ENCODE measurements around the gene PXN. TPM values are rescaled to one million over a fixed set of nuclear protein-coding genes. Genes with fewer than 3 reads are reported as not detected.
"Not testable (repeated sequence)": the region's sequence is repeated elsewhere in the genome, so short reads cannot be mapped to it uniquely, and the experiment has no call there.

PXN gene
- total RNA-seq, 4 donors from 2014 or later = 36.3 to 54.0 (median 49.8) TPM

GRCh38 chr12:120247183-120247582, 18.3 kb downstream of the PXN start:
- WGBS, 2 donors = 47 to 64% methylated on average over 3 of the region's 3 CpGs
- no peak overlapping the region for H3K4me3 ChIP-seq (ENCODE audit: low read depth, poor library complexity, severe bottlenecking)
- intact Hi-C loops (cut with DNase I; ENCODE audit: low total_unique reads) = no loop called here
- no peak for DNase-seq (ENCODE audit: low spot score in 2 of 2)
- TF ChIP-seq, protein P1, sequence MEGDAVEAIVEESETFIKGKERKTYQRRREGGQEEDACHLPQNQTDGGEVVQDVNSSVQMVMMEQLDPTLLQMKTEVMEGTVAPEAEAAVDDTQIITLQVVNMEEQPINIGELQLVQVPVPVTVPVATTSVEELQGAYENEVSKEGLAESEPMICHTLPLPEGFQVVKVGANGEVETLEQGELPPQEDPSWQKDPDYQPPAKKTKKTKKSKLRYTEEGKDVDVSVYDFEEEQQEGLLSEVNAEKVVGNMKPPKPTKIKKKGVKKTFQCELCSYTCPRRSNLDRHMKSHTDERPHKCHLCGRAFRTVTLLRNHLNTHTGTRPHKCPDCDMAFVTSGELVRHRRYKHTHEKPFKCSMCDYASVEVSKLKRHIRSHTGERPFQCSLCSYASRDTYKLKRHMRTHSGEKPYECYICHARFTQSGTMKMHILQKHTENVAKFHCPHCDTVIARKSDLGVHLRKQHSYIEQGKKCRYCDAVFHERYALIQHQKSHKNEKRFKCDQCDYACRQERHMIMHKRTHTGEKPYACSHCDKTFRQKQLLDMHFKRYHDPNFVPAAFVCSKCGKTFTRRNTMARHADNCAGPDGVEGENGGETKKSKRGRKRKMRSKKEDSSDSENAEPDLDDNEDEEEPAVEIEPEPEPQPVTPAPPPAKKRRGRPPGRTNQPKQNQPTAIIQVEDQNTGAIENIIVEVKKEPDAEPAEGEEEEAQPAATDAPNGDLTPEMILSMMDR (IDR thresholded peaks at IDR 0.05) = no peak
- TF ChIP-seq POLR2A (IDR thresholded peaks at IDR 0.05) = no peak

GRCh38 chr12:120246705-120247104, 18.8 kb downstream of the PXN start:
- DNase-seq (ENCODE audit: low spot score in 2 of 2); intact Hi-C loops (cut with DNase I; ENCODE audit: low total_unique reads); H3K4me3 ChIP-seq (ENCODE audit: low read depth, poor library complexity, severe bottlenecking): not testable (repeated sequence)
- 57% methylated on average over 5 of the region's 5 CpGs for WGBS, 2 donors

DNA sequence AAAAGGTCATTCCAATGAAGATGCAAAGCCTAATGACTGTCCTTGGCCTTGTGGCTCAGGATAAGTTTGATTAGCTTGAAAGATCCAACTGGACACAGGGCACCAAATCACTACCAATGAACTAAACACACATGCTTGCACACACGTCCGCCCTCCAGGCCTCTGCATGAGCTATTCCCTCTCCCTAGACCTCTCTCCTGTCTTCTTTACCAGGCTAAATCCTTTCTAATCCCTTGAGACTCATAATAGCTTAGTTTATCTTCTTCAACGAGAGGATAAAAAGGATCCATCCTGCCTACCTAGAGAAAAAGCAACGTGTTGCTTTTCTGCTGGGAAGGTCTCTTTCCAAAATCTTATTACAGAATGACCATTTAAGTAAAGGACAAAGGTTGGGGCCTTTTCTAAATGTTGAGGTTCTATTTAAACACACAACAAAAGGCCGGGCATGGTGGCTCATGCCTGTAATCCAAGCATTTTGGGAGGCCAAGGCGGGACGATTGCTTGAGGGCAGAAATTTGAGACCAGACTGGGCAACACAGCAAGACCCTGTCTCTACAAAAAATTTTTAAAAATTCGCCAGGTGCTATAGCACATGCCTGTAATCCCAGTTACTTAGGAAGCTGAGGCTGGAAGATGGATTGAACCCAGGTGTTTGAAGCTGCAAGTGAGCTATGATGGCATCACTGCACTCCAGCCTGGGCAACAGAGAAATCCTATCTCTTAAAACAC, 22.4 kb downstream of the PXN start:
- intact Hi-C loops (cut with DNase I; ENCODE audit: low total_unique reads) = no loop called here
- TF ChIP-seq, protein P1 (IDR thresholded peaks at IDR 0.05) = no peak
- TF ChIP-seq POLR2A (IDR thresholded peaks at IDR 0.05) = no peak
- no peak overlapping the region for H3K4me3 ChIP-seq (ENCODE audit: low read depth, poor library complexity, severe bottlenecking)
- WGBS, 2 donors = 72 to 88% methylated on average over 8 of the region's 8 CpGs
- DNase-seq (ENCODE audit: low spot score in 2 of 2) = no peak

DNA sequence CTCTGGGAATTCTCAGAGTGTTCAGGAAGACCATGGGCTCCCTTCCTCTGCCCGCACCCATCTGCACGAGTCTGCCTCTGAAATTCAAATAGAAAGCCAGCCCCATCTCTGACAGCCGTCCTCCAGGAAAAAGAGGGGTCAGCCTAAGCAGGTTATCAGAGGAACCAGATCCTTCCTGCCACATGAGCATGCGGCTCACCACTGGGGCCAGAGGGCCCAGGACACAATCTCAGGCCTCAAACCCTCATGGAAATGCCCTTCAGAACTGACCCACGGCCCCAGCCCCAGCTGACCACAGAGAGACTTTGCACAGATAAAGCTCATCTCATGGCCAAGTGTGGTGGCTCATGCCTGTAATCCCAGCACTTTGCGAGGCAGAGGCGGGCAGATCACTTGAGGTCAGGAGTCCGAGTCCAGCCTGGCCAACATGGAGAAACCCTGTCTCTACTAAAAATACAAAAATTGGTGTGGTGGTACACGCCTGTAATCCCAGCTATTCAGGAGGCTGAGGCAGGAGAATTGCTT, 23.2 kb downstream of the PXN start:
- WGBS, 2 donors = 67 to 69% methylated on average over 9 of the region's 9 CpGs
- intact Hi-C loops (cut with DNase I; ENCODE audit: low total_unique reads) = no loop called here
- no peak for DNase-seq (ENCODE audit: low spot score in 2 of 2)
- no peak for TF ChIP-seq POLR2A (IDR thresholded peaks at IDR 0.05)
- H3K4me3 ChIP-seq (ENCODE audit: low read depth, poor library complexity, severe bottlenecking) = no peak overlapping the region

- DNase-seq (ENCODE audit: low spot score in 2 of 2) = no peak
- no peak for TF ChIP-seq POLR2A (IDR thresholded peaks at IDR 0.05)
- TF ChIP-seq, protein P1 (IDR thresholded peaks at IDR 0.05) = no peak
- 45 to 57% methylated on average over 9 of the region's 9 CpGs for WGBS, 2 donors
- intact Hi-C loops (cut with DNase I; ENCODE audit: low total_unique reads) = no loop called here
- no peak overlapping the region for H3K4me3 ChIP-seq (ENCODE audit: low read depth, poor library complexity, severe bottlenecking)
These were observed 23.8 kb downstream of the PXN start for GRCh38 chr12:120241561-120242274.

GRCh38 chr12:120240495-120240833, 25.1 kb downstream of the PXN start:
- no peak for DNase-seq (ENCODE audit: low spot score in 2 of 2)
- intact Hi-C loops (cut with DNase I; ENCODE audit: low total_unique reads) = no loop called here
- TF ChIP-seq, protein P1 (IDR thresholded peaks at IDR 0.05) = no peak
- no peak for TF ChIP-seq POLR2A (IDR thresholded peaks at IDR 0.05)
- H3K4me3 ChIP-seq (ENCODE audit: low read depth, poor library complexity, severe bottlenecking) = no peak overlapping the region
- 56 to 62% methylated on average over 5 of the region's 5 CpGs for WGBS, 2 donors
